GM23338 (cell line): ENCODE results near the gene GAL3ST1. TPM values are rescaled to one million over a fixed set of nuclear protein-coding genes. Genes with fewer than 3 reads are reported as not detected.

Experiments
- ATAC-seq: fragments of 200-7000 bp; cut with Tn5 transposase; 3 replicates; pipeline ENCODE4 v1.9.1; 2020
- DNase-seq: peaks from one replicate; pipeline ENCODE4 v3.0.0-alpha.2; 2015; ENCODE audit warnings: low spot score
- H2AFZ ChIP-seq: fragments of 200-600 bp; sonication (generic); 2 replicates; pipeline ENCODE4 v1.8.0; 2016; ENCODE audit warnings: antibody characterized with exemption, mild to moderate bottlenecking, moderate library complexity
- H3F3A ChIP-seq: fragments of 200-600 bp; sonication (generic); replicated peaks from 2 replicates; pipeline ENCODE4 v1.8.0; 2017; ENCODE audit warnings: antibody characterized with exemption, mixed run types, low read depth
- H3K27ac ChIP-seq: fragments of 200-600 bp; sonication (generic); 2 replicates; pipeline ENCODE4 v1.6.1; 2016; ENCODE audit warnings: low read depth
- H3K27me3 ChIP-seq: fragments of 200-600 bp; sonication (generic); 2 replicates; pipeline ENCODE4 v1.8.0; 2016; ENCODE audit warnings: mild to moderate bottlenecking, mixed run types, moderate library complexity; ENCODE audit not compliant: insufficient read depth
- H3K36me3 ChIP-seq: fragments of 200-600 bp; sonication (generic); 2 replicates; pipeline ENCODE4 v1.8.0; 2016; ENCODE audit warnings: mild to moderate bottlenecking; ENCODE audit not compliant: insufficient read depth
- H3K4me1 ChIP-seq: fragments of 200-600 bp; sonication (generic); 2 replicates; pipeline ENCODE4 v1.8.0; 2016; ENCODE audit warnings: mild to moderate bottlenecking, moderate library complexity; ENCODE audit not compliant: insufficient read depth
- H3K4me2 ChIP-seq: fragments of 200-600 bp; sonication (generic); 2 replicates; pipeline ENCODE4 v1.7.1; 2017; ENCODE audit warnings: mixed run types
- H3K4me3 ChIP-seq: fragments of 200-600 bp; sonication (generic); 2 replicates; pipeline ENCODE4 v1.6.1; 2016; ENCODE audit warnings: mixed run types
- H3K79me2 ChIP-seq: fragments of 200-600 bp; sonication (generic); replicated peaks from 2 replicates; pipeline ENCODE4 v1.8.0; 2017; ENCODE audit warnings: mild to moderate bottlenecking; ENCODE audit not compliant: insufficient read depth
- H3K9me2 ChIP-seq: fragments of 200-600 bp; sonication (generic); 2 replicates; pipeline ENCODE4 v1.8.0; 2017; ENCODE audit not compliant: insufficient read depth
- H4K20me1 ChIP-seq: fragments of 200-600 bp; sonication (generic); replicated peaks from 2 replicates; pipeline ENCODE4 v1.8.0; 2017; ENCODE audit warnings: mild to moderate bottlenecking; ENCODE audit not compliant: insufficient read depth
- H3K27ac Mint-ChIP-seq: 2 replicates; pipeline ENCODE4 v1.8.0; 2020; ENCODE audit warnings: inconsistent platforms, mild to moderate bottlenecking, moderate library complexity, mixed read lengths
- H3K27me3 Mint-ChIP-seq: 3 replicates; pipeline ENCODE4 v1.8.0; 2022; ENCODE audit warnings: low read depth, mild to moderate bottlenecking, moderate library complexity, mixed read lengths, inconsistent platforms; ENCODE audit not compliant: insufficient read depth, poor library complexity
- H3K36me3 Mint-ChIP-seq: 3 replicates; pipeline ENCODE4 v1.8.0; 2021; ENCODE audit warnings: low read depth, mild to moderate bottlenecking, inconsistent platforms, moderate library complexity, mixed read lengths
- H3K4me1 Mint-ChIP-seq: 3 replicates; pipeline ENCODE4 v1.8.0; 2020; ENCODE audit warnings: mild to moderate bottlenecking, inconsistent platforms, mixed read lengths
- H3K4me3 Mint-ChIP-seq: 3 replicates; pipeline ENCODE4 v1.8.0; 2021; ENCODE audit warnings: moderate library complexity, mild to moderate bottlenecking, inconsistent platforms, mixed read lengths
- H3K9me3 Mint-ChIP-seq: 3 replicates; pipeline ENCODE4 v1.8.0; 2020; ENCODE audit warnings: moderate library complexity, mild to moderate bottlenecking, inconsistent platforms, mixed read lengths
- CREB1 ChIP-seq: fragments of 250-450 bp; sonication (Bioruptor Pico); IDR thresholded peaks from 2 replicates; pipeline ENCODE4 v1.5.0; 2020; ENCODE audit warnings: low read depth, mild to moderate bottlenecking, moderate library complexity
- EZH2phosphoT487 ChIP-seq: fragments of 200-600 bp; sonication (generic); IDR thresholded peaks from one replicate; pipeline ENCODE4 v1.8.1; 2018; ENCODE audit warnings: antibody characterized with exemption; ENCODE audit not compliant: unreplicated experiment
- JUNB ChIP-seq: IDR thresholded peaks from one replicate; pipeline ENCODE4 v1.6.1; 2016; ENCODE audit warnings: antibody characterized with exemption; ENCODE audit not compliant: unreplicated experiment
- NANOG ChIP-seq: IDR thresholded peaks from 2 replicates; pipeline ENCODE4 v1.6.1; 2016; ENCODE audit warnings: antibody characterized with exemption, borderline replicate concordance
- POLR2AphosphoS5 ChIP-seq: IDR thresholded peaks from 2 replicates; pipeline ENCODE4 v1.6.1; 2016; ENCODE audit warnings: antibody characterized with exemption, low read depth
- STAT1 ChIP-seq: IDR thresholded peaks from one replicate; pipeline ENCODE4 v1.6.1; 2016; ENCODE audit warnings: antibody characterized with exemption; ENCODE audit not compliant: unreplicated experiment
- ZNF331 ChIP-seq: fragments of 250-450 bp; sonication (Bioruptor Pico); IDR thresholded peaks from 2 replicates; pipeline ENCODE4 v1.5.0; 2020; ENCODE audit warnings: low read depth, mild to moderate bottlenecking, moderate library complexity
- long read RNA-seq: library from polyadenylated mRNA; unstranded; transcript quantifications from one replicate; pipeline ENCODE4 v2.0.0, GENCODE V29; 2020; ENCODE audit not compliant: unreplicated experiment
- polyA plus RNA-seq: library from polyadenylated mRNA; unstranded; fragments of >200 nt; fragmentation: Nextera tagmentation; extraction: Ambion mirVana; gene quantifications from 2 replicates; pipeline ENCODE4 v1.2.1, GENCODE V29; 2016
- total RNA-seq: library from RNA; depleted of rRNA; stranded (reverse); fragments of >200 nt; shearing (Covaris generic); gene quantifications from 2 replicates; pipeline ENCODE4 v1.2.3, GENCODE V29; 2014; rRNA removed
- TF ChIP-seq, protein P1 (sequence below), 2 experiments: fragments of 200-600 bp in 1 of 2; sonication (generic) in 1 of 2; conservative IDR thresholded peaks; 2 replicates each; pipeline versions ENCODE4 v1.5.1 to v1.6.1; 2016 to 2017; ENCODE audit warnings: antibody characterized with exemption in 2 of 2, low read depth in 2 of 2, mild to moderate bottlenecking in 2 of 2, moderate library complexity in 1 of 2
- TF ChIP-seq, protein P2 (sequence below): IDR thresholded peaks from one replicate; pipeline ENCODE4 v1.6.1; 2018; ENCODE audit warnings: antibody characterized with exemption; ENCODE audit not compliant: unreplicated experiment
- TF ChIP-seq, protein P3 (sequence below): fragments of 250-450 bp; sonication (Bioruptor Pico); IDR thresholded peaks from 2 replicates; pipeline ENCODE4 v1.5.0; 2020; ENCODE audit warnings: mild to moderate bottlenecking, moderate library complexity

The GAL3ST1 gene, protein sequence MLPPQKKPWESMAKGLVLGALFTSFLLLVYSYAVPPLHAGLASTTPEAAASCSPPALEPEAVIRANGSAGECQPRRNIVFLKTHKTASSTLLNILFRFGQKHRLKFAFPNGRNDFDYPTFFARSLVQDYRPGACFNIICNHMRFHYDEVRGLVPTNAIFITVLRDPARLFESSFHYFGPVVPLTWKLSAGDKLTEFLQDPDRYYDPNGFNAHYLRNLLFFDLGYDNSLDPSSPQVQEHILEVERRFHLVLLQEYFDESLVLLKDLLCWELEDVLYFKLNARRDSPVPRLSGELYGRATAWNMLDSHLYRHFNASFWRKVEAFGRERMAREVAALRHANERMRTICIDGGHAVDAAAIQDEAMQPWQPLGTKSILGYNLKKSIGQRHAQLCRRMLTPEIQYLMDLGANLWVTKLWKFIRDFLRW
- total RNA-seq (9.2 and 13.3 TPM in 2 replicates), polyA plus RNA-seq (7.5 and 8.2 TPM in 2 replicates)
- long read RNA-seq, transcript GAL3ST1-203 (3 exons, 1,908 nt), result major isoform, 6 of 16 reads
- long read RNA-seq, partial matches to known transcripts, result 0 of 16 reads
- long read RNA-seq, other reads (novel, unspliced or antisense), result 2 of 16 reads

DNA sequence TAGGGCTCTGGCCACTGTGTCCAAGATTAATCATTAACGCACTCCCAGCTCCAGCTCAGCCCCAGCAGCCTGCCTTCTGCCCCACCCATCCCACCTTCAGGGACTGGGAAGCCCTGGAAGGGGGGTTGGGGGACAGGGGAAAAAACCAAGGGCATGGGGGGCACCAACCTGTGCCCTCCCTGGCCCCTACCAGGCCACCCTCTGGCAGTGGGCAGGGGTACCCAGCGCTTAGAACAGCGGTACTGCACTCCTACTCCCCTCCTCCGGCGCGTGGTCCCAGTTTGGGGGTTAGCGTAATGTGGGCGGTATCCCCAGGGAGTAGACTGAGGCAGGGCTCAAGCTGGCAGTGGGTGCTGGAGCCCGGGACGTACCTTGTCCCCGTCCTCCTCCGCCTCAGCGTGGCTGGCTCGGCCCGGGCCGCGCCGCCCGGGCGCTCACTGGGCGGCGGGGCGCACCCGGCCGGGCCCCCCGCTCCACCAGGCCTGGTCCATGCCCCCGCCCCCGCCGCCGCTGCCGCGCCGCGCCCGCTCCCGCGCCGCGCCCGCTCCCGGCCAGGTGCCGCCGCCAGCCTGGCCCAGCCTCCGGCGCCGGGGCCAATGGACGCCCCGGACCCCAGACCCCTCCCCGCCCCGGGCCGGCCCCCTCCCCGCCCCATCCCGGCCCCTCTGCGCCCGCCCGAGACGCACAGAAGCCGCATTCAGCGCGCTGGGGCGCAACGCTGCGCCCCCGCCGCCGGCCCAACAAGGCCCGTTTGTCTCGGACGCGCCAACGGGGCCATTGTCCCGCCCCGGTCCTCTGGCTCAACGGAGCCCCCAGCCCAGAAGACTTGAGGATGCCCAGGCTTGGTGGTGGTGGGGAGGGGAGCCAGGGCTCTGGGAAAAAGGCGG lies at the start of gene GAL3ST1:
TSS of gene GAL3ST1 (minus strand) at position 571 of the 887 bp plus-strand sequence. CDS start 17,273 bp downstream, outside the sequence.
- Histone ChIP-seq H3K9me2 (no peaks in the 10 kb centered on the region), H3K4me3 (peak within 1 kb of the TSS; percentile 74), H3K36me3 (peaks cover 12% of the 10 kb centered on the region; the same call in 1 of the 2 replicates), H3K27me3 (no peaks in the 10 kb centered on the region), H3F3A (peaks cover 9% of the 10 kb centered on the region), H3K4me2 (peak within 1 kb of the TSS; percentile 92), H4K20me1 (no peaks in the 10 kb centered on the region; the same call in 1 of the 2 replicates), H2AFZ (0 out of 2 replicates have a peak within 1 kb of the TSS, but pooled peaks have one; percentile 72), H3K27ac (no peak within 1 kb of the TSS), H3K4me1 (peaks cover 9% of the 10 kb centered on the region; the same call in 1 of the 2 replicates), H3K79me2 (no peaks in the 10 kb centered on the region)
- H3K27me3 Mint-ChIP-seq, result peaks cover 18% of the 10 kb centered on the region
- peak within 1 kb of the TSS; percentile 77 for H3K4me3 Mint-ChIP-seq
- no peak within 1 kb of the TSS; the same call in 1 of the 2 replicates for H3K27ac Mint-ChIP-seq
- H3K36me3 Mint-ChIP-seq, result peaks cover 36% of the 10 kb centered on the region
- H3K4me1 Mint-ChIP-seq, result peaks cover 21% of the 10 kb centered on the region
- TF ChIP-seq JUNB (no peak), POLR2AphosphoS5 (no peak), NANOG (no peak), CREB1 (CRISPR knock-in tag) (no peak), EZH2phosphoT487 (no peak), STAT1 (no peak), ZNF331 (CRISPR knock-in tag) (no peak)
- TF ChIP-seq, protein P1, sequence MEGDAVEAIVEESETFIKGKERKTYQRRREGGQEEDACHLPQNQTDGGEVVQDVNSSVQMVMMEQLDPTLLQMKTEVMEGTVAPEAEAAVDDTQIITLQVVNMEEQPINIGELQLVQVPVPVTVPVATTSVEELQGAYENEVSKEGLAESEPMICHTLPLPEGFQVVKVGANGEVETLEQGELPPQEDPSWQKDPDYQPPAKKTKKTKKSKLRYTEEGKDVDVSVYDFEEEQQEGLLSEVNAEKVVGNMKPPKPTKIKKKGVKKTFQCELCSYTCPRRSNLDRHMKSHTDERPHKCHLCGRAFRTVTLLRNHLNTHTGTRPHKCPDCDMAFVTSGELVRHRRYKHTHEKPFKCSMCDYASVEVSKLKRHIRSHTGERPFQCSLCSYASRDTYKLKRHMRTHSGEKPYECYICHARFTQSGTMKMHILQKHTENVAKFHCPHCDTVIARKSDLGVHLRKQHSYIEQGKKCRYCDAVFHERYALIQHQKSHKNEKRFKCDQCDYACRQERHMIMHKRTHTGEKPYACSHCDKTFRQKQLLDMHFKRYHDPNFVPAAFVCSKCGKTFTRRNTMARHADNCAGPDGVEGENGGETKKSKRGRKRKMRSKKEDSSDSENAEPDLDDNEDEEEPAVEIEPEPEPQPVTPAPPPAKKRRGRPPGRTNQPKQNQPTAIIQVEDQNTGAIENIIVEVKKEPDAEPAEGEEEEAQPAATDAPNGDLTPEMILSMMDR (conservative IDR thresholded peaks at IDR 0.05; ENCODE audit: low read depth in 2 of 2), result no peak
- TF ChIP-seq, protein P2, sequence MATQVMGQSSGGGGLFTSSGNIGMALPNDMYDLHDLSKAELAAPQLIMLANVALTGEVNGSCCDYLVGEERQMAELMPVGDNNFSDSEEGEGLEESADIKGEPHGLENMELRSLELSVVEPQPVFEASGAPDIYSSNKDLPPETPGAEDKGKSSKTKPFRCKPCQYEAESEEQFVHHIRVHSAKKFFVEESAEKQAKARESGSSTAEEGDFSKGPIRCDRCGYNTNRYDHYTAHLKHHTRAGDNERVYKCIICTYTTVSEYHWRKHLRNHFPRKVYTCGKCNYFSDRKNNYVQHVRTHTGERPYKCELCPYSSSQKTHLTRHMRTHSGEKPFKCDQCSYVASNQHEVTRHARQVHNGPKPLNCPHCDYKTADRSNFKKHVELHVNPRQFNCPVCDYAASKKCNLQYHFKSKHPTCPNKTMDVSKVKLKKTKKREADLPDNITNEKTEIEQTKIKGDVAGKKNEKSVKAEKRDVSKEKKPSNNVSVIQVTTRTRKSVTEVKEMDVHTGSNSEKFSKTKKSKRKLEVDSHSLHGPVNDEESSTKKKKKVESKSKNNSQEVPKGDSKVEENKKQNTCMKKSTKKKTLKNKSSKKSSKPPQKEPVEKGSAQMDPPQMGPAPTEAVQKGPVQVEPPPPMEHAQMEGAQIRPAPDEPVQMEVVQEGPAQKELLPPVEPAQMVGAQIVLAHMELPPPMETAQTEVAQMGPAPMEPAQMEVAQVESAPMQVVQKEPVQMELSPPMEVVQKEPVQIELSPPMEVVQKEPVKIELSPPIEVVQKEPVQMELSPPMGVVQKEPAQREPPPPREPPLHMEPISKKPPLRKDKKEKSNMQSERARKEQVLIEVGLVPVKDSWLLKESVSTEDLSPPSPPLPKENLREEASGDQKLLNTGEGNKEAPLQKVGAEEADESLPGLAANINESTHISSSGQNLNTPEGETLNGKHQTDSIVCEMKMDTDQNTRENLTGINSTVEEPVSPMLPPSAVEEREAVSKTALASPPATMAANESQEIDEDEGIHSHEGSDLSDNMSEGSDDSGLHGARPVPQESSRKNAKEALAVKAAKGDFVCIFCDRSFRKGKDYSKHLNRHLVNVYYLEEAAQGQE, result no peak
- TF ChIP-seq, protein P3, sequence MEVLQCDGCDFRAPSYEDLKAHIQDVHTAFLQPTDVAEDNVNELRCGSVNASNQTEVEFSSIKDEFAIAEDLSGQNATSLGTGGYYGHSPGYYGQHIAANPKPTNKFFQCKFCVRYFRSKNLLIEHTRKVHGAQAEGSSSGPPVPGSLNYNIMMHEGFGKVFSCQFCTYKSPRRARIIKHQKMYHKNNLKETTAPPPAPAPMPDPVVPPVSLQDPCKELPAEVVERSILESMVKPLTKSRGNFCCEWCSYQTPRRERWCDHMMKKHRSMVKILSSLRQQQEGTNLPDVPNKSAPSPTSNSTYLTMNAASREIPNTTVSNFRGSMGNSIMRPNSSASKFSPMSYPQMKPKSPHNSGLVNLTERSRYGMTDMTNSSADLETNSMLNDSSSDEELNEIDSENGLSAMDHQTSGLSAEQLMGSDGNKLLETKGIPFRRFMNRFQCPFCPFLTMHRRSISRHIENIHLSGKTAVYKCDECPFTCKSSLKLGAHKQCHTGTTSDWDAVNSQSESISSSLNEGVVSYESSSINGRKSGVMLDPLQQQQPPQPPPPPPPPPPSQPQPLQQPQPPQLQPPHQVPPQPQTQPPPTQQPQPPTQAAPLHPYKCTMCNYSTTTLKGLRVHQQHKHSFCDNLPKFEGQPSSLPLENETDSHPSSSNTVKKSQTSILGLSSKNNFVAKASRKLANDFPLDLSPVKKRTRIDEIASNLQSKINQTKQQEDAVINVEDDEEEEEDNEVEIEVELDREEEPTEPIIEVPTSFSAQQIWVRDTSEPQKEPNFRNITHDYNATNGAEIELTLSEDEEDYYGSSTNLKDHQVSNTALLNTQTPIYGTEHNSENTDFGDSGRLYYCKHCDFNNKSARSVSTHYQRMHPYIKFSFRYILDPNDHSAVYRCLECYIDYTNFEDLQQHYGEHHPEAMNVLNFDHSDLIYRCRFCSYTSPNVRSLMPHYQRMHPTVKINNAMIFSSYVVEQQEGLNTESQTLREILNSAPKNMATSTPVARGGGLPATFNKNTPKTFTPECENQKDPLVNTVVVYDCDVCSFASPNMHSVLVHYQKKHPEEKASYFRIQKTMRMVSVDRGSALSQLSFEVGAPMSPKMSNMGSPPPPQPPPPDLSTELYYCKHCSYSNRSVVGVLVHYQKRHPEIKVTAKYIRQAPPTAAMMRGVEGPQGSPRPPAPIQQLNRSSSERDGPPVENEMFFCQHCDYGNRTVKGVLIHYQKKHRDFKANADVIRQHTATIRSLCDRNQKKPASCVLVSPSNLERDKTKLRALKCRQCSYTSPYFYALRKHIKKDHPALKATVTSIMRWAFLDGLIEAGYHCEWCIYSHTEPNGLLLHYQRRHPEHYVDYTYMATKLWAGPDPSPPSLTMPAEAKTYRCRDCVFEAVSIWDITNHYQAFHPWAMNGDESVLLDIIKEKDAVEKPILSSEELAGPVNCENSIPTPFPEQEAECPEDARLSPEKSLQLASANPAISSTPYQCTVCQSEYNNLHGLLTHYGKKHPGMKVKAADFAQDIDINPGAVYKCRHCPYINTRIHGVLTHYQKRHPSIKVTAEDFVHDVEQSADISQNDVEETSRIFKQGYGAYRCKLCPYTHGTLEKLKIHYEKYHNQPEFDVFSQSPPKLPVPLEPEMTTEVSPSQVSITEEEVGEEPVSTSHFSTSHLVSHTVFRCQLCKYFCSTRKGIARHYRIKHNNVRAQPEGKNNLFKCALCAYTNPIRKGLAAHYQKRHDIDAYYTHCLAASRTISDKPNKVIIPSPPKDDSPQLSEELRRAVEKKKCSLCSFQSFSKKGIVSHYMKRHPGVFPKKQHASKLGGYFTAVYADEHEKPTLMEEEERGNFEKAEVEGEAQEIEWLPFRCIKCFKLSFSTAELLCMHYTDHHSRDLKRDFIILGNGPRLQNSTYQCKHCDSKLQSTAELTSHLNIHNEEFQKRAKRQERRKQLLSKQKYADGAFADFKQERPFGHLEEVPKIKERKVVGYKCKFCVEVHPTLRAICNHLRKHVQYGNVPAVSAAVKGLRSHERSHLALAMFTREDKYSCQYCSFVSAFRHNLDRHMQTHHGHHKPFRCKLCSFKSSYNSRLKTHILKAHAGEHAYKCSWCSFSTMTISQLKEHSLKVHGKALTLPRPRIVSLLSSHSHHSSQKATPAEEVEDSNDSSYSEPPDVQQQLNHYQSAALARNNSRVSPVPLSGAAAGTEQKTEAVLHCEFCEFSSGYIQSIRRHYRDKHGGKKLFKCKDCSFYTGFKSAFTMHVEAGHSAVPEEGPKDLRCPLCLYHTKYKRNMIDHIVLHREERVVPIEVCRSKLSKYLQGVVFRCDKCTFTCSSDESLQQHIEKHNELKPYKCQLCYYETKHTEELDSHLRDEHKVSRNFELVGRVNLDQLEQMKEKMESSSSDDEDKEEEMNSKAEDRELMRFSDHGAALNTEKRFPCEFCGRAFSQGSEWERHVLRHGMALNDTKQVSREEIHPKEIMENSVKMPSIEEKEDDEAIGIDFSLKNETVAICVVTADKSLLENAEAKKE (CRISPR knock-in tag), result no peak
- H3K9me3 Mint-ChIP-seq, result no peaks in the 10 kb centered on the region
- DNase-seq (peak; percentile 74), ATAC-seq (peak; percentile 66)
